K562 (cell line): ENCODE measurements around the gene NTSR1. TPM values are rescaled to one million over a fixed set of nuclear protein-coding genes. Genes with fewer than 3 reads are reported as not detected.

Experiments
- ATAC-seq: fragments of 200-7000 bp; cut with Tn5 transposase; 3 replicates; pipeline ENCODE4 v1.9.1; 2020; ENCODE audit warnings: moderate library complexity
- BruUV-seq: library from RNA; stranded (reverse); fragments of 400-500 nt; replicated peaks from 2 replicates; lab custom pipeline; 2021; lab: Mats Ljungman, UMichigan
- CTCF ChIA-PET: fragments of 300-600 bp; formaldehyde crosslinking; extraction: SDS; loops from one replicate; lab custom pipeline; 2021; ENCODE audit warnings: low intra/inter-chr PET ratio; lab: Yijun Ruan, JAX
- POLR2A ChIA-PET: fragments of 300-600, 350-650 bp; sonication (Branson Sonifier 250); formaldehyde crosslinking; extraction: SDS; loops from one replicate; lab custom pipeline; 2021; ENCODE audit warnings: antibody characterized with exemption, inconsistent platforms; lab: Yijun Ruan, JAX
- DNase-seq, 4 experiments: peaks; one replicate each; pipeline versions ENCODE4 v3.0.0 to v3.0.0-alpha.2; 2011 to 2018; ENCODE audit warnings: low spot score in 3 of 4, mixed read lengths in 3 of 4; ENCODE audit errors: extremely low read depth in 1 of 4
- FAIRE-seq: peaks from 2 replicates; lab custom pipeline; 2011; peaks lifted over from hg19 to GRCh38; lab: Jason Lieb, UNC
- H2AFZ ChIP-seq: 2 replicates; pipeline ENCODE4 v1.6.0; 2011; ENCODE audit warnings: low read depth, low read length, control low read depth, inconsistent platforms
- H3K27ac ChIP-seq: fragments of 200-600 bp; 3 replicates; pipeline ENCODE4 v1.8.0; 2011; ENCODE audit warnings: low read depth, mild to moderate bottlenecking, control low read depth, inconsistent platforms, low read length, moderate library complexity, mixed read lengths; ENCODE audit errors: extremely low read depth
- H3K27me3 ChIP-seq, 2 experiments: fragments of 300-600 bp in 1 of 2; 2 replicates in 1 of 2; 3 replicates in 1 of 2; pipeline versions ENCODE4 v1.6.0 to v1.8.0; 2011; ENCODE audit warnings: inconsistent platforms in 2 of 2, low read length in 2 of 2, mild to moderate bottlenecking in 1 of 2, mixed read lengths in 1 of 2, moderate library complexity in 1 of 2; ENCODE audit not compliant: control insufficient read depth in 2 of 2, insufficient read depth in 2 of 2
- H3K36me3 ChIP-seq: fragments of 300-600 bp; 3 replicates; pipeline ENCODE4 v1.8.0; 2011; ENCODE audit warnings: mild to moderate bottlenecking, low read length, inconsistent platforms; ENCODE audit not compliant: control insufficient read depth, insufficient read depth
- H3K4me1 ChIP-seq, 2 experiments: fragments of 200-600 bp in 1 of 2; replicated peaks in 1 of 2; 2 replicates in 1 of 2; 3 replicates in 1 of 2; pipeline versions ENCODE4 v1.5.1 to v1.8.0; 2011; ENCODE audit warnings: inconsistent platforms in 2 of 2, low read length in 2 of 2, mild to moderate bottlenecking in 1 of 2, mixed read lengths in 1 of 2, moderate library complexity in 1 of 2; ENCODE audit not compliant: control insufficient read depth in 2 of 2, insufficient read depth in 2 of 2
- H3K4me2 ChIP-seq: 2 replicates; pipeline ENCODE4 v1.6.1; 2011; ENCODE audit warnings: low read length, control low read depth, inconsistent platforms, mixed read lengths; ENCODE audit not compliant: insufficient read depth
- H3K4me3 ChIP-seq: fragments of 200-600 bp; sonication (generic), shearing (Covaris generic); 2 replicates; pipeline ENCODE4 v1.5.1; 2016; ENCODE audit warnings: control low read depth, inconsistent platforms
- H3K79me2 ChIP-seq: fragments of 200-600 bp; 3 replicates; pipeline ENCODE4 v1.8.0; 2011; ENCODE audit warnings: low read length, inconsistent platforms; ENCODE audit not compliant: control insufficient read depth, insufficient read depth
- H3K9ac ChIP-seq, 2 experiments: 2 replicates each; pipeline versions ENCODE4 v1.6.0 to v1.6.1; 2011; ENCODE audit warnings: low read depth in 2 of 2, low read length in 2 of 2, control low read depth in 1 of 2, inconsistent platforms in 1 of 2, mild to moderate bottlenecking in 1 of 2, mixed read lengths in 1 of 2; ENCODE audit not compliant: insufficient read depth in 1 of 2
- H3K9me1 ChIP-seq: one replicate; pipeline ENCODE4 v1.6.0; 2011; ENCODE audit warnings: inconsistent platforms, mild to moderate bottlenecking, low read length, moderate library complexity; ENCODE audit not compliant: control insufficient read depth, insufficient read depth
- H3K9me3 ChIP-seq: replicated peaks from 2 replicates; pipeline ENCODE4 v1.5.1; 2011; ENCODE audit warnings: low read depth, low read length, inconsistent platforms; ENCODE audit not compliant: control insufficient read depth, insufficient read depth
- H4K20me1 ChIP-seq: replicated peaks from 2 replicates; pipeline ENCODE4 v1.6.1; 2011; ENCODE audit warnings: low read length, inconsistent platforms, mixed read lengths; ENCODE audit not compliant: control insufficient read depth, insufficient read depth
- HDAC2 ChIP-seq: fragments of 450-650 bp; IDR thresholded peaks from 2 replicates; pipeline ENCODE4 v1.6.1; 2016; ENCODE audit warnings: mild to moderate bottlenecking
- MIER1 ChIP-seq: fragments of 450-650 bp; IDR thresholded peaks from 2 replicates; pipeline ENCODE4 v1.6.1; 2016; ENCODE audit warnings: antibody characterized with exemption, mild to moderate bottlenecking, low read depth
- NCOA4 ChIP-seq: fragments of 450-650 bp; IDR thresholded peaks from 2 replicates; pipeline ENCODE4 v1.6.1; 2018; ENCODE audit warnings: mild to moderate bottlenecking; ENCODE audit not compliant: partially characterized antibody
- POLR2G ChIP-seq: fragments of 200-400 bp; formaldehyde crosslinking; IDR thresholded peaks from 2 replicates; pipeline ENCODE4 v1.6.1; 2017; ENCODE audit warnings: low read depth, mild to moderate bottlenecking, antibody characterized with exemption, low read length, moderate library complexity
- POLR3A ChIP-seq: IDR thresholded peaks from 2 replicates; pipeline ENCODE4 v1.6.1; 2011; ENCODE audit warnings: borderline replicate concordance, mild to moderate bottlenecking, moderate library complexity; ENCODE audit not compliant: insufficient read length, insufficient read depth; ENCODE audit errors: extremely low read depth
- SMAD4 ChIP-seq: fragments of 250-450 bp; sonication (Bioruptor Pico); conservative IDR thresholded peaks from 2 replicates; pipeline ENCODE4 v1.8.0; 2021; ENCODE audit warnings: inconsistent platforms, mild to moderate bottlenecking, moderate library complexity
- ZNF316 ChIP-seq: fragments of 450-650 bp; IDR thresholded peaks from 2 replicates; pipeline ENCODE4 v1.6.1; 2016
- ZNF551 ChIP-seq: fragments of 250-450 bp; sonication (Bioruptor Pico); IDR thresholded peaks from 2 replicates; pipeline ENCODE4 v1.5.0; 2021; ENCODE audit warnings: mild to moderate bottlenecking, moderate library complexity
- ZNF583 ChIP-seq: fragments of 250-450 bp; sonication (Bioruptor Pico); IDR thresholded peaks from 2 replicates; pipeline ENCODE4 v1.4.0; 2020
- WGBS: fragments of 100-300 bp; shearing (Covaris generic); methylation state at CpG from one replicate; pipeline ENCODE4 v1.1.6; 2016; ENCODE audit warnings: low coverage, mixed read lengths; ENCODE audit not compliant: insufficient coverage; ENCODE audit errors: missing lambda C conversion rate; 5-methylcytosine and 5-hydroxymethylcytosine counted together
- in situ Hi-C: fragments of 300-500 bp; cut with MboI; formaldehyde crosslinking; loops from 4 replicates; pipeline ENCODE4 v1.15.0; 2018; ENCODE audit warnings: inconsistent platforms, mixed read lengths
- intact Hi-C: fragments of 100-400 bp; cut with micrococcal nuclease; formaldehyde crosslinking; loops from 2 replicates; pipeline ENCODE4 v1.14.2; 2022
- polyA plus RNA-seq, 8 experiments: library from polyadenylated mRNA; depleted of rRNA in 4 of 8; stranded (reverse) in 5 of 8; unstranded in 3 of 8; fragments of >200 nt; fragmentation: Nextera tagmentation in 2 of 8; fragmentation: Illumina TruSeq in 1 of 8; extraction: Ambion mirVana in 2 of 8; extraction: Trizol in 1 of 8; gene quantifications; 2 replicates each; pipeline versions ENCODE4 v1.2.1 to v1.2.3, GENCODE V29; 2011 to 2014; ENCODE audit warnings: inconsistent platforms in 1 of 8, missing spikeins in 1 of 8
- total RNA-seq, 7 experiments: library from RNA; depleted of rRNA in 6 of 7; stranded (reverse); fragments of >200 nt in 6 of 7; fragmentation: Illumina TruSeq in 2 of 7; extraction: Trizol in 2 of 7; gene quantifications; 2 replicates each; pipeline versions ENCODE4 v1.2.1 to v1.2.3, GENCODE V29; 2011 to 2021; ENCODE audit warnings: low replicate concordance in 1 of 7
- TF ChIP-seq, protein P1 (sequence below): sonication (generic); formaldehyde crosslinking; IDR thresholded peaks from 2 replicates; pipeline ENCODE4 v1.8.1; 2023; ENCODE audit warnings: mild to moderate bottlenecking, missing genetic modification reagents
- TF ChIP-seq, protein P2 (sequence below): fragments of 250-450 bp; sonication (Bioruptor Pico); IDR thresholded peaks from 2 replicates; pipeline ENCODE4 v1.4.0; 2020
- TF ChIP-seq, protein P3 (sequence below): sonication (generic); formaldehyde crosslinking; IDR thresholded peaks from 2 replicates; pipeline ENCODE4 v1.8.0; 2022; ENCODE audit warnings: missing genetic modification reagents, mild to moderate bottlenecking, borderline replicate concordance
- TF ChIP-seq, protein P4 (sequence below): fragments of 250-450 bp; sonication (Bioruptor Pico); IDR thresholded peaks from 2 replicates; pipeline ENCODE4 v1.8.0; 2021; ENCODE audit warnings: borderline replicate concordance, mild to moderate bottlenecking, moderate library complexity; ENCODE audit not compliant: poor library complexity, severe bottlenecking

Gene NTSR1
- total and polyA plus RNA-seq, 9 of the 15 experiments (the other 6 are each of a cell fraction or from before 2014, with no cell fraction given): 0.04 to 0.40 (median 0.13) TPM; not detected in 3

DNA sequence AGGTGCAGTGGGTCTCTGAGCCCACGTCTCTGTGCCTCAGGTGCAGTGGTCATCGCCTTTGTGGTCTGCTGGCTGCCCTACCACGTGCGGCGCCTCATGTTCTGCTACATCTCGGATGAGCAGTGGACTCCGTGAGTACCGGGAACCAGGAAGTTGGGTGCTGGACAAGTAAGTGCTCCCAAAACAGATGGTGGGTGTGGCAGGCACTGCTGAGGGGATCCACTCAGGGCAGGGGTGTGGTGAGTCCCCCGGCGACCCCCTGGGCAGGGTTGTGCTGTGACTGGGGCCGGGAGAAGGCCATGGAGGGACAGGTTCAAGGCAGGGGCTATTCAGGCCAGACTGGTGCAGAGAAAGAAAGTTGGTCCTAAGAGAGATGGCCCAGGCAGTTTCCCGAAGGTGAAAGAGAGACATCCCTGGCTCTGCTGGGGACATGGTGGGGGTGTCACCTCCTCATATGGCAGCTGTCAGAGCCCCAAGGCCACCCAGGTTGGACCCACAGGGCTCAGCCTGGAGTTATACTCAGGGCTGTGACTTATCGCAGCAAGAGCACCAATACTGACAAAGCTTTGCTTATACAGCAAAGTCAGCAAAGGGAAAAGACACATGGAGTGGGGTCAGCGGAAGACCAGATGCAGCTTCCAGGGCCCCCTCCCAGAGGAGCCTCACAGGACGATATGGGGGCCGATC is 49.7 kb downstream of the NTSR1 start:
- H3K79me2 ChIP-seq: no peaks in the 10 kb centered on the region
- ATAC-seq: no peak
- BruUV-seq: no TSS peak
- H3K27ac ChIP-seq: no peak overlapping the region
- in situ Hi-C loops (no loop called here), intact Hi-C loops (no loop called here)
- H2AFZ ChIP-seq: no peak overlapping the region
- H3K36me3 ChIP-seq: no peaks in the 10 kb centered on the region
- ChIA-PET CTCF (no interaction called here), POLR2A (interaction anchor here (1.1 to 1.2 kb wide), 2 partner anchors 28 to 40 kb away, joined by 3 read pairs; no protein-coding TSS in a partner anchor)
- peaks cover 12% of the 10 kb centered on the region for H4K20me1 ChIP-seq
- H3K27me3 ChIP-seq: peaks cover 0 to 17% of the 10 kb centered on the region in 2 experiments; a peak in 2 of 5 replicates
- no peak for DNase-seq
- H3K4me1 ChIP-seq: peaks cover 0 to 41% of the 10 kb centered on the region in 2 experiments; a peak in 3 of 5 replicates
- no peaks in the 10 kb centered on the region for H3K9me1 ChIP-seq
- no peak for FAIRE-seq
- 8% methylated on average over 16 of the region's 16 CpGs for WGBS
- no peaks in the 10 kb centered on the region for H3K9me3 ChIP-seq
- no peak overlapping the region; a peak in 1 of 4 replicates for H3K9ac ChIP-seq
- no peak overlapping the region for H3K4me2 ChIP-seq
- H3K4me3 ChIP-seq: no peak overlapping the region
- no peak for TF ChIP-seq NCOA4
- TF ChIP-seq, protein P1, sequence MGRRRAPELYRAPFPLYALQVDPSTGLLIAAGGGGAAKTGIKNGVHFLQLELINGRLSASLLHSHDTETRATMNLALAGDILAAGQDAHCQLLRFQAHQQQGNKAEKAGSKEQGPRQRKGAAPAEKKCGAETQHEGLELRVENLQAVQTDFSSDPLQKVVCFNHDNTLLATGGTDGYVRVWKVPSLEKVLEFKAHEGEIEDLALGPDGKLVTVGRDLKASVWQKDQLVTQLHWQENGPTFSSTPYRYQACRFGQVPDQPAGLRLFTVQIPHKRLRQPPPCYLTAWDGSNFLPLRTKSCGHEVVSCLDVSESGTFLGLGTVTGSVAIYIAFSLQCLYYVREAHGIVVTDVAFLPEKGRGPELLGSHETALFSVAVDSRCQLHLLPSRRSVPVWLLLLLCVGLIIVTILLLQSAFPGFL (CRISPR knock-in tag): no peak
- TF ChIP-seq POLR3A: no peak
- no peak for TF ChIP-seq MIER1
- TF ChIP-seq, protein P2, sequence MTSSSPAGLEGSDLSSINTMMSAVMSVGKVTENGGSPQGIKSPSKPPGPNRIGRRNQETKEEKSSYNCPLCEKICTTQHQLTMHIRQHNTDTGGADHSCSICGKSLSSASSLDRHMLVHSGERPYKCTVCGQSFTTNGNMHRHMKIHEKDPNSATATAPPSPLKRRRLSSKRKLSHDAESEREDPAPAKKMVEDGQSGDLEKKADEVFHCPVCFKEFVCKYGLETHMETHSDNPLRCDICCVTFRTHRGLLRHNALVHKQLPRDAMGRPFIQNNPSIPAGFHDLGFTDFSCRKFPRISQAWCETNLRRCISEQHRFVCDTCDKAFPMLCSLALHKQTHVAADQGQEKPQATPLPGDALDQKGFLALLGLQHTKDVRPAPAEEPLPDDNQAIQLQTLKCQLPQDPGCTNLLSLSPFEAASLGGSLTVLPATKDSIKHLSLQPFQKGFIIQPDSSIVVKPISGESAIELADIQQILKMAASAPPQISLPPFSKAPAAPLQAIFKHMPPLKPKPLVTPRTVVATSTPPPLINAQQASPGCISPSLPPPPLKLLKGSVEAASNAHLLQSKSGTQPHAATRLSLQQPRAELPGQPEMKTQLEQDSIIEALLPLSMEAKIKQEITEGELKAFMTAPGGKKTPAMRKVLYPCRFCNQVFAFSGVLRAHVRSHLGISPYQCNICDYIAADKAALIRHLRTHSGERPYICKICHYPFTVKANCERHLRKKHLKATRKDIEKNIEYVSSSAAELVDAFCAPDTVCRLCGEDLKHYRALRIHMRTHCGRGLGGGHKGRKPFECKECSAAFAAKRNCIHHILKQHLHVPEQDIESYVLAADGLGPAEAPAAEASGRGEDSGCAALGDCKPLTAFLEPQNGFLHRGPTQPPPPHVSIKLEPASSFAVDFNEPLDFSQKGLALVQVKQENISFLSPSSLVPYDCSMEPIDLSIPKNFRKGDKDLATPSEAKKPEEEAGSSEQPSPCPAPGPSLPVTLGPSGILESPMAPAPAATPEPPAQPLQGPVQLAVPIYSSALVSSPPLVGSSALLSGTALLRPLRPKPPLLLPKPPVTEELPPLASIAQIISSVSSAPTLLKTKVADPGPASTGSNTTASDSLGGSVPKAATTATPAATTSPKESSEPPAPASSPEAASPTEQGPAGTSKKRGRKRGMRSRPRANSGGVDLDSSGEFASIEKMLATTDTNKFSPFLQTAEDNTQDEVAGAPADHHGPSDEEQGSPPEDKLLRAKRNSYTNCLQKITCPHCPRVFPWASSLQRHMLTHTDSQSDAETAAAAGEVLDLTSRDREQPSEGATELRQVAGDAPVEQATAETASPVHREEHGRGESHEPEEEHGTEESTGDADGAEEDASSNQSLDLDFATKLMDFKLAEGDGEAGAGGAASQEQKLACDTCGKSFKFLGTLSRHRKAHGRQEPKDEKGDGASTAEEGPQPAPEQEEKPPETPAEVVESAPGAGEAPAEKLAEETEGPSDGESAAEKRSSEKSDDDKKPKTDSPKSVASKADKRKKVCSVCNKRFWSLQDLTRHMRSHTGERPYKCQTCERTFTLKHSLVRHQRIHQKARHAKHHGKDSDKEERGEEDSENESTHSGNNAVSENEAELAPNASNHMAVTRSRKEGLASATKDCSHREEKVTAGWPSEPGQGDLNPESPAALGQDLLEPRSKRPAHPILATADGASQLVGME (CRISPR knock-in tag): no peak
- 0 out of 2 replicates have a peak, but pooled peaks have one; percentile 10 for TF ChIP-seq ZNF316
- TF ChIP-seq, protein P3, sequence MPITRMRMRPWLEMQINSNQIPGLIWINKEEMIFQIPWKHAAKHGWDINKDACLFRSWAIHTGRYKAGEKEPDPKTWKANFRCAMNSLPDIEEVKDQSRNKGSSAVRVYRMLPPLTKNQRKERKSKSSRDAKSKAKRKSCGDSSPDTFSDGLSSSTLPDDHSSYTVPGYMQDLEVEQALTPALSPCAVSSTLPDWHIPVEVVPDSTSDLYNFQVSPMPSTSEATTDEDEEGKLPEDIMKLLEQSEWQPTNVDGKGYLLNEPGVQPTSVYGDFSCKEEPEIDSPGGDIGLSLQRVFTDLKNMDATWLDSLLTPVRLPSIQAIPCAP (CRISPR knock-in tag): no peak
- TF ChIP-seq, protein P4, sequence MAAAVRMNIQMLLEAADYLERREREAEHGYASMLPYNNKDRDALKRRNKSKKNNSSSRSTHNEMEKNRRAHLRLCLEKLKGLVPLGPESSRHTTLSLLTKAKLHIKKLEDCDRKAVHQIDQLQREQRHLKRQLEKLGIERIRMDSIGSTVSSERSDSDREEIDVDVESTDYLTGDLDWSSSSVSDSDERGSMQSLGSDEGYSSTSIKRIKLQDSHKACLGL (CRISPR knock-in tag): no peak
- no peak for TF ChIP-seq ZNF551
- no peak for TF ChIP-seq ZNF583 (CRISPR knock-in tag)
- TF ChIP-seq POLR2G: peak; percentile 42; the same call in 1 of the 2 replicates
- no peak for TF ChIP-seq SMAD4 (CRISPR knock-in tag)
- TF ChIP-seq HDAC2: no peak
